GM10248 (cell line): ENCODE data around the gene RHOF.
"Not testable (repeated sequence)": the region's sequence is repeated elsewhere in the genome, so short reads cannot be mapped to it uniquely, and the experiment has no call there.

Experiments used
- CTCF ChIA-PET: fragments of 300-600 bp; sonication (Branson Sonifier 250); formaldehyde crosslinking; extraction: SDS; loops from one replicate; lab custom pipeline; 2021; ENCODE audit warnings: antibody characterized with exemption; lab: Yijun Ruan, JAX
- POLR2A ChIA-PET: fragments of 350-650 bp; sonication (Branson Sonifier 250); formaldehyde crosslinking; extraction: SDS; loops from one replicate; lab custom pipeline; 2020; ENCODE audit warnings: antibody characterized with exemption; lab: Yijun Ruan, JAX
- DNase-seq: peaks from one replicate; pipeline ENCODE4 v3.0.0; 2012; ENCODE audit errors: extremely low spot score
- TF ChIP-seq, protein P1 (sequence below): IDR thresholded peaks from 2 replicates; pipeline ENCODE4 v1.5.1; 2012; ENCODE audit warnings: mild to moderate bottlenecking, low read depth; ENCODE audit errors: extremely low read depth, missing control alignments, control extremely low read depth

The RHOF gene

DNA sequence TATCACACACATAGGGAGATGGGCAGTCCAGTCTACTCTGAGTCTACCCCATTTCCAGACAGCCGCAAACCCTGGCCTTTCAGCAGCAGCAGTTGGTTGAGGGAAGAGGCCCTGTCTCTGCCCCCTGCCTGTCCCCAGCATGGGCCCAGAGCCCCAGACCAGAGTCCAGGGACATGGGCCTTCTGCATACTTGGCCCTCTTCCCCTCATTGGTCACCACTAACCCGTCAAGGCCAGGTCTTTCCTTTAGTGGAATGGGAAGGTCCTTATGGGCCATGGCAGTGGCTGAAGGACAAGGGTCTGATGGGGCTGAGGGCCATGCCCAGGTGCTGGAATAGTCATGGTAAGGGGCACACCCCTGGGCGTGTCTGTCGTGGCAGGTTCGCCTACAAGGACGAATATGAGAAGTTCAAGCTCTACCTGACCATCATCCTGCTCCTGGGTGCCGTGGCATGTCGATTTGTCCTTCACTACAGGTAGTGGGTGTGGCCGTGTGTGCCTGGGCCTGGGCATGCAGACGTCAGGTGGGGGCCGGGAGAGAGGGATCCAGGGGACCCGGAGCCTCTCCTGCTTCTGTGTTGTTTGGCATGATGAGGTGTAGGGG is 41.6 kb downstream of the RHOF start:
- TF ChIP-seq, protein P1, sequence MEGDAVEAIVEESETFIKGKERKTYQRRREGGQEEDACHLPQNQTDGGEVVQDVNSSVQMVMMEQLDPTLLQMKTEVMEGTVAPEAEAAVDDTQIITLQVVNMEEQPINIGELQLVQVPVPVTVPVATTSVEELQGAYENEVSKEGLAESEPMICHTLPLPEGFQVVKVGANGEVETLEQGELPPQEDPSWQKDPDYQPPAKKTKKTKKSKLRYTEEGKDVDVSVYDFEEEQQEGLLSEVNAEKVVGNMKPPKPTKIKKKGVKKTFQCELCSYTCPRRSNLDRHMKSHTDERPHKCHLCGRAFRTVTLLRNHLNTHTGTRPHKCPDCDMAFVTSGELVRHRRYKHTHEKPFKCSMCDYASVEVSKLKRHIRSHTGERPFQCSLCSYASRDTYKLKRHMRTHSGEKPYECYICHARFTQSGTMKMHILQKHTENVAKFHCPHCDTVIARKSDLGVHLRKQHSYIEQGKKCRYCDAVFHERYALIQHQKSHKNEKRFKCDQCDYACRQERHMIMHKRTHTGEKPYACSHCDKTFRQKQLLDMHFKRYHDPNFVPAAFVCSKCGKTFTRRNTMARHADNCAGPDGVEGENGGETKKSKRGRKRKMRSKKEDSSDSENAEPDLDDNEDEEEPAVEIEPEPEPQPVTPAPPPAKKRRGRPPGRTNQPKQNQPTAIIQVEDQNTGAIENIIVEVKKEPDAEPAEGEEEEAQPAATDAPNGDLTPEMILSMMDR, result no peak
- ChIA-PET CTCF (interaction anchor here (1.4 kb wide), 1 partner anchor 21 kb away, joined by 6 read pairs; no protein-coding TSS in a partner anchor), POLR2A (no interaction called here)
- DNase-seq, result no peak

DNA sequence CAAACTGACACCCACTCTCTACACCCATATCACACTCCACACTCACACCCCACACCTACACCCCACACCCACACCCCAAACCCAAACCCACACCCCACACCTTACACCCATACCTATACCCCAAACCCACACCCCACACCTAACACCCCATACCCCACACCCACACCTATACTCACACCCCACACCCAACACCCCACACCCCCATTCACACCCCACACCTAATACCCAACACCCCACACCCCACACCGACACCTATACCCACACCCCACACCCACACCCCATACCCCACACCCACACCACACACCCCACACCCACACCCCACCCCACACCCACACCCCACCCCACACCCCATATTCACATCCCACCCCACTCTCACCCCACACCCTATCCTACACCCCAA is 42.5 kb downstream of the RHOF start:
- no peak for DNase-seq
- TF ChIP-seq, protein P1, result no peak
- ChIA-PET CTCF (no interaction called here), POLR2A (no interaction called here)

DNA sequence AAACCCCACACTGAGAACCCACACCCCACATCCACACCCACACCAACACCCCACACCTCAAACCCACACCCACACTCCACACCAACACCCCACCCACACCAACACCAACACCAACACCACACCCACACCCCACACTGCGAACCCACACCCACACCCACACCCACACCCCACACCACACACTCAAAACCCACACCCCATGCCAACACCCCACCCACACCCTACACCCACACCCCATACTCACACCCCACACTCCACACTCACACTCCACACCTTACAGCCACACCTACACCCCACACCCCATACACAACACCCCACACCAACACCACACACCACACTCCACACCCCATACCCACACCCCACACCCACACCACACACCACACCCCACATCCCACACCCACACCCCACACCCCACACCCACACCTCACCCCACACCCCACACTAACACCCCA is 43.0 kb downstream of the RHOF start:
- TF ChIP-seq, protein P1, result no peak
- ChIA-PET CTCF (no interaction called here), POLR2A (no interaction called here)
- no peak for DNase-seq

DNA sequence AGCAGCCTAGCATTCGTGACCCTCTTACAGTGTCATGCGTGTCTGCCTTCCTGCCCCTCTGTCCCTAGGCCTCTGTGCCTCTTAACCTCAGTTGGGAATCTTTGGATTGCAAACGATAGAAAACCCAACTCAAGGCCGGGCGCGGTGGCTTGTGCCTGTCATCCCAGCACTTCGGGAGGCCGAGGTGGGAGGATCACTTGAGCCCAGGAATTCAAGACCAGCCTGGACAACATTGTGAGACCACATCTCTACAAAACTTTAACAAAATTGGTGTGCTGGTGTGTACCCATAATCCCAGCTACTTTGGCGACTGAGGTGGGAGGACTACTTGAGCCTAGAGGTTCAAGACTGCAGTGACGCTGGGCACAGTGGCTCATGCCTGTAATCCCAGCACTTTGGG is 44.2 kb downstream of the RHOF start:
- TF ChIP-seq, protein P1, result no peak
- ChIA-PET CTCF (interaction anchor here (2.6 kb wide), 1 partner anchor 45 kb away, joined by 9 read pairs; the partner anchor contains the start of gene RHOF), POLR2A (no interaction called here)

DNA sequence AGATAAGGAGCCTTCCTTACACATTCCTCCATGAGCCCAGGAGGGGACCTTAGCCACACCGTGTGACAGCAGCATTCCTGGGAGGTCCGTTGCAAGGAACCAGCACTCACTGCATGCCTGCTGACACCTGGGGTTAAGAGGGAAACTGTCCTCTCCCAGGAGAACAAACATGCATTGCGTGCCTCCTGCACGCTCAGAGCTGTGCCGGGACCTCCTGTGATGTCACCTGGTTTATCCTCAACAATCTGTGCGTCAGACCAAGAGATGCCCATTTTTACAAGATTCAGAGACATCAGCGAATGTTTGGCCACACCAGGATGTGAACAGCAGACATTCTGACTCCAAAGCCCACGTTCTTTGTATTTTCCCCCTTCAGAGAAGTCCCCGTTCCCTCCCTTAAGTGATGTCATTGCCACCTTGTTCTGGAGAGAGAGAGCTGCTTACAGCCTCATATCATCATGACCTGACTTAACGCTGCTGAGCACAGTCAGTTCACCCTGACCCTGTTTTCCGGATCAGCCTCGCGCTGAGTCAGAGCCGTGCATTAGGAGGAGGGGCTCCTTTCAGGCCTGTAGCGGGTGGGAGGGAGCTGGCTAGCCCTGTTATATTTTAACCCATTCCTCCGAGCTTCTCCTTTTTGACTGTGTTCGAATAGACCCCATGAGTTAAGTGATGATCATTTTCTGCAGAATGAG is 44.8 kb downstream of the RHOF start:
- TF ChIP-seq, protein P1, result no peak
- ChIA-PET POLR2A (no interaction called here), CTCF (interaction anchor here (2.6 kb wide), 1 partner anchor 46 kb away, joined by 9 read pairs; the partner anchor contains the start of gene RHOF)
- DNase-seq, result peak; percentile 54

More for the DNA sequence above, 44.2 kb downstream of the RHOF start:
- DNase-seq, result no peak

DNA sequence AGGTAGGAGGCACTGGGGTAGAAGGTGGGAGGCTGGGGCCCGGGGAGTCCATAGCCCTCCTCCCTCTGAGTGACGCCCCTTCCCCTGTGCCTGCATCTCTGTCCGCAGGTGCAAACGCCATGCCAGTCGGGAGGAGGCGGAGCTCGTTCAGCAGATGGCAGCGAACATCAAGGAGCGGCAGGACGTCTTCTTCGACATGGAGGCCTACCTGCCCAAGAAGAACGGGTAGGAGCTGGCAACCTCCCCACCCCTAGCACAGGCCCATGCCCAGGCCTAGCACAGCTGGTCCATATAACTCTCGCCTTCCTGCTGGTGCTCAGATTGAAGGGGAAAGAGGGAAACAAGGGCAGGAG is 45.3 kb downstream of the RHOF start:
- CTCF ChIA-PET, result interaction anchor here (2.6 kb wide), 1 partner anchor 46 kb away, joined by 9 read pairs; the partner anchor contains the start of gene RHOF
- POLR2A ChIA-PET, result no interaction called here
- TF ChIP-seq, protein P1, result no peak
- DNase-seq, result no peak

DNA sequence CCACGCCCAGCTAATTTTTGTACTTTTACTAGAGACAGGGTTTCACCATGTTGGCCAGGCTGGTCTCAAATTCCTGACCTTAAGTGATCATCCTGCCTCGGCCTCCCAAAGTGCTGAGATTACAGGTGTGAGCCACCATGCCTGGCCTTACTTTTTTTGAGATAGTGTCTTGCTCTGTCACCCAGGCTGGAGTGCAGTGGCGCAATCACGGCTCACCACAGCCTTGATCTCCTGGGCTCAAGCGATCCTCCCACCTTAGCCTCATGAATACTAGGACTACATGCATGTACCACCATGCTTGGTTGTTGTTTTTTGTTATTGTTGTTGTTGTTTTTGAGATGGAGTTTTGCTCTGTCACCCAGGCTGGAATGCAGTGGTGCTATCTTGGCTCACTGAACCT is 47.9 kb downstream of the RHOF start:
- CTCF ChIA-PET, result interaction anchor here (1.2 to 1.7 kb wide), 3 partner anchors 16 to 49 kb away, joined by 3 to 4 read pairs (median 3); no protein-coding TSS in a partner anchor
- DNase-seq, POLR2A ChIA-PET: not testable (repeated sequence)
